Umbilical cord (tissue), 2 donors: Measurements from ENCODE around the gene NFE2. TPM values are rescaled to one million over a fixed set of nuclear protein-coding genes. Genes with fewer than 3 reads are reported as not detected.

ENCODE experiments used
- DNase-seq: peaks from one replicate; pipeline ENCODE4 v3.0.0-alpha.2; 2015; ENCODE audit warnings: low spot score
- total RNA-seq: library from RNA; depleted of rRNA; stranded (reverse); fragments of >200 nt; gene quantifications from one replicate; pipeline ENCODE4 v1.2.3, GENCODE V29; 2014; ENCODE audit warnings: low replicate concordance; ENCODE audit not compliant: insufficient read depth

Gene NFE2
- total RNA-seq, 1 donor from 2014 or later: 4.8 TPM

GRCh38 chr12:54251667-54252284, 49.0 kb downstream of the NFE2 start:
- DNase-seq: peak; percentile 38

GRCh38 chr12:54249489-54249888, 51.3 kb downstream of the NFE2 start:
- DNase-seq: no peak

GRCh38 chr12:54246011-54246641, 54.7 kb downstream of the NFE2 start:
- DNase-seq: no peak

Other genes starting within 250 kb of the NFE2 start
- gene HOXC4, start 247.2 kb downstream of the NFE2 start, total RNA-seq: 3.4 TPM
- 34.2 TPM for gene SMUG1, start 112.0 kb downstream of the NFE2 start, total RNA-seq
- gene CBX5, start 20.9 kb downstream of the NFE2 start, total RNA-seq: 34.4 TPM
- gene HNRNPA1, start 20.3 kb downstream of the NFE2 start, total RNA-seq: 249 TPM
- 91.0 TPM for gene COPZ1, start 24.1 kb upstream of the NFE2 start, total RNA-seq
- 2.9 TPM for gene GPR84, start 63.5 kb upstream of the NFE2 start, total RNA-seq
- 14.9 TPM for gene ZNF385A, start 83.7 kb upstream of the NFE2 start, total RNA-seq
- gene ITGA5, start 118.3 kb upstream of the NFE2 start, total RNA-seq: 251 TPM
- 6.5 TPM for gene GTSF1, start 172.6 kb upstream of the NFE2 start, total RNA-seq
- gene NCKAP1L, start 196.7 kb upstream of the NFE2 start, total RNA-seq: 59.7 TPM
- 1.9 TPM for gene PDE1B, start 248.6 kb upstream of the NFE2 start, total RNA-seq